ENCODE measurements around the gene CRY2.

GRCh38 chr11:45877221-45877620, 29.9 kb downstream of the CRY2 start:
- TF ChIP-seq SP1 (IDR thresholded peaks at IDR 0.05) (no peak), RAD21 (IDR thresholded peaks at IDR 0.05) (no peak), CTCF (IDR thresholded peaks at IDR 0.05; ENCODE audit: low read depth, low read length, missing input control) (no peak), EGR1 (IDR thresholded peaks at IDR 0.05; ENCODE audit: low read depth in 2 of 2) (no peak), JUND (IDR thresholded peaks at IDR 0.05) (no peak), HNF4A (conservative IDR thresholded peaks at IDR 0.05) (no peak)
- TF ChIP-seq, protein P1, sequence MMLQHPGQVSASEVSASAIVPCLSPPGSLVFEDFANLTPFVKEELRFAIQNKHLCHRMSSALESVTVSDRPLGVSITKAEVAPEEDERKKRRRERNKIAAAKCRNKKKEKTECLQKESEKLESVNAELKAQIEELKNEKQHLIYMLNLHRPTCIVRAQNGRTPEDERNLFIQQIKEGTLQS (IDR thresholded peaks at IDR 0.05), result no peak

Measured in liver (tissue), 3 donors.